Mesendoderm (in vitro differentiated cells): ENCODE measurements around the gene IMMP2L.

Experiments
- DNase-seq: peaks from one replicate; pipeline ENCODE4 v3.0.0; 2013
- H2AK5ac ChIP-seq: 2 replicates; pipeline ENCODE4 v1.6.1; 2013; ENCODE audit warnings: low read length, inconsistent platforms
- H2BK120ac ChIP-seq: 2 replicates; pipeline ENCODE4 v1.6.1; 2013; ENCODE audit warnings: low read depth, mild to moderate bottlenecking, low read length, moderate library complexity, mixed read lengths
- H2BK15ac ChIP-seq: replicated peaks from 2 replicates; pipeline ENCODE4 v1.6.1; 2013; ENCODE audit warnings: low read depth, mild to moderate bottlenecking, moderate library complexity
- H2BK5ac ChIP-seq: 2 replicates; pipeline ENCODE4 v1.6.1; 2013; ENCODE audit warnings: low read length, inconsistent platforms
- H3K18ac ChIP-seq: 2 replicates; pipeline ENCODE4 v1.6.1; 2013; ENCODE audit warnings: mild to moderate bottlenecking, low read length, mixed read lengths
- H3K23ac ChIP-seq: one replicate; pipeline ENCODE4 v1.6.1; 2013; ENCODE audit warnings: low read length
- H3K27ac ChIP-seq: 2 replicates; pipeline ENCODE4 v1.5.1; 2013; ENCODE audit warnings: low read depth, mild to moderate bottlenecking, inconsistent platforms, low read length, moderate library complexity
- H3K27me3 ChIP-seq: 2 replicates; pipeline ENCODE4 v1.6.1; 2013; ENCODE audit warnings: low read length, control low read depth, mild to moderate bottlenecking, inconsistent platforms; ENCODE audit not compliant: insufficient read depth, poor library complexity
- H3K36me3 ChIP-seq: 2 replicates; pipeline ENCODE4 v1.6.1; 2013; ENCODE audit warnings: low read length, inconsistent platforms; ENCODE audit not compliant: control insufficient read depth, insufficient read depth
- H3K4ac ChIP-seq: one replicate; pipeline ENCODE4 v1.6.1; 2013; ENCODE audit warnings: low read depth, mild to moderate bottlenecking, low read length, moderate library complexity
- H3K4me1 ChIP-seq: 2 replicates; pipeline ENCODE4 v1.6.1; 2013; ENCODE audit warnings: low read depth, low read length, inconsistent platforms; ENCODE audit not compliant: control insufficient read depth
- H3K4me2 ChIP-seq: 2 replicates; pipeline ENCODE4 v1.6.1; 2013; ENCODE audit warnings: low read length
- H3K4me3 ChIP-seq: 2 replicates; pipeline ENCODE4 v1.5.1; 2013; ENCODE audit warnings: mild to moderate bottlenecking, low read length
- H3K56ac ChIP-seq: one replicate; pipeline ENCODE4 v1.6.1; 2013; ENCODE audit warnings: low read length
- H3K79me1 ChIP-seq: 2 replicates; pipeline ENCODE4 v1.6.1; 2013; ENCODE audit warnings: low read length, inconsistent platforms
- H3K79me2 ChIP-seq: 2 replicates; pipeline ENCODE4 v1.6.1; 2013; ENCODE audit warnings: mild to moderate bottlenecking, low read length; ENCODE audit not compliant: control insufficient read depth, insufficient read depth
- H3K9ac ChIP-seq: 2 replicates; pipeline ENCODE4 v1.6.1; 2013; ENCODE audit warnings: low read length, inconsistent platforms
- H4K5ac ChIP-seq: one replicate; pipeline ENCODE4 v1.6.1; 2013; ENCODE audit warnings: low read length
- H4K8ac ChIP-seq: one replicate; pipeline ENCODE4 v1.6.1; 2013; ENCODE audit warnings: low read depth, mild to moderate bottlenecking, control low read depth, low read length, moderate library complexity
- WGBS: extraction: QIAGEN DNeasy Blood & Tissue Kit; methylation state at CpG from one replicate; pipeline ENCODE4 v1.1.7; 2013; ENCODE audit warnings: low lambda C conversion rate, missing lambda C conversion rate; ENCODE audit not compliant: insufficient coverage; ENCODE audit errors: extremely low coverage; 5-methylcytosine and 5-hydroxymethylcytosine counted together

Gene IMMP2L

DNA sequence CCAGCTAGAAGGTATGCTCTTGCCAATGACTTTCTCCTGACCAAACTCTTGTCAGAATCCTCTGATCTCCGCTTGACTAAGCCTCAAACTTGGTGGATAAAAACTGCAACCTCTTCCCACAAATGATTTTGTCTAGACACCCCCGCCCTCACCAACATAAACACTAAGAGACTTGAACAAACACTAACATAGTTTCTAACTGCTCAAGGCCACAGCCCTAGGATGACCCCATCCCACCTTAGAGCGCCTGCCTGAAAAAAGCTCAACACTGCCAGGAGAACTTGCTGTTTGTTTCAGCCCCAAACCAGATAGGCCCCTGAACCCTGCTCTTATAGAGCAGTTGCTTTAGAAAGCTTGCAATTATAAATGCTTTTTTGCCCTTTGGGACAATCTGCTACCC, 399.6 kb downstream of the IMMP2L start:
- Histone ChIP-seq H3K23ac (no peak overlapping the region), H4K5ac (no peak overlapping the region), H2AK5ac (no peak overlapping the region), H3K79me2 (no peaks in the 10 kb centered on the region), H3K56ac (no peak overlapping the region), H2BK120ac (no peak overlapping the region), H3K27me3 (no peaks in the 10 kb centered on the region), H3K27ac (no peak overlapping the region), H3K9ac (no peak overlapping the region), H4K8ac (no peak overlapping the region), H2BK5ac (no peak overlapping the region), H2BK15ac (no peak overlapping the region), H3K79me1 (no peaks in the 10 kb centered on the region), H3K4ac (no peak overlapping the region), H3K36me3 (no peaks in the 10 kb centered on the region), H3K4me1 (no peaks in the 10 kb centered on the region), H3K18ac (no peak overlapping the region), H3K4me3 (no peak overlapping the region), H3K4me2 (no peak overlapping the region)
- WGBS: no CpG with 5 or more reads among the region's 3 CpGs
- DNase-seq: no peak

- Histone ChIP-seq H3K23ac (no peak overlapping the region), H4K5ac (no peak overlapping the region), H3K4ac (no peak overlapping the region), H2AK5ac (no peak overlapping the region), H2BK120ac (no peak overlapping the region), H3K27me3 (no peaks in the 10 kb centered on the region), H3K4me3 (no peak overlapping the region), H3K36me3 (no peaks in the 10 kb centered on the region), H2BK15ac (no peak overlapping the region), H3K9ac (no peak overlapping the region), H2BK5ac (no peak overlapping the region), H3K18ac (no peak overlapping the region), H3K4me1 (no peaks in the 10 kb centered on the region), H4K8ac (no peak overlapping the region), H3K79me1 (no peaks in the 10 kb centered on the region), H3K79me2 (no peaks in the 10 kb centered on the region), H3K56ac (no peak overlapping the region), H3K4me2 (no peak overlapping the region), H3K27ac (no peak overlapping the region)
- no peak for DNase-seq
These were observed 402.0 kb downstream of the IMMP2L start for GRCh38 chr7:111160297-111160696.

DNA sequence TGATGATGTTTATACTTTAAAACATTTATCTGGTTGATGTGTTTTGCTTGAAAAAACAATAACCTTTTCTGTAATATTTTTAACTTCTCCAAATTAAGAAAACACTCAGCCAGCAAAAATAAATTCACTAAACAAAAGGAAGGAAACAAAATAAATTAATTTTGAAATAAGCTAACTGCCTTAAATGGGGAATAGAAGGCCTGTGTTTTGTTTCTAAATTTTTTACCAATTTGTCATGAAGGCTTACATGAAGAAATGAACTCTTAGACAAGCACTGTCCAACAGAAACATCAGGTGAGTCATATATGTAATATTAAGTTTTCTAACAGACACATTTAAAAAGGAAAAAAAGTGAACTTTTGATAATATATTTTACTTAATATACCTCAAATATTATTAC, 402.9 kb downstream of the IMMP2L start:
- H3K4ac ChIP-seq: no peak overlapping the region
- no peak overlapping the region for H3K9ac ChIP-seq
- no peak overlapping the region for H3K4me2 ChIP-seq
- no peaks in the 10 kb centered on the region for H3K4me1 ChIP-seq
- no peaks in the 10 kb centered on the region for H3K79me1 ChIP-seq
- no peak overlapping the region for H3K56ac ChIP-seq
- H3K27me3 ChIP-seq: no peaks in the 10 kb centered on the region
- H3K23ac ChIP-seq: no peak overlapping the region
- H2BK120ac ChIP-seq: no peak overlapping the region
- no peak overlapping the region for H2AK5ac ChIP-seq
- H4K5ac ChIP-seq: no peak overlapping the region
- H3K27ac ChIP-seq: no peak overlapping the region
- no peak for DNase-seq
- H3K36me3 ChIP-seq: no peaks in the 10 kb centered on the region
- H3K79me2 ChIP-seq: no peaks in the 10 kb centered on the region
- no peak overlapping the region for H2BK5ac ChIP-seq
- H3K4me3 ChIP-seq: no peak overlapping the region
- H2BK15ac ChIP-seq: no peak overlapping the region
- H3K18ac ChIP-seq: no peak overlapping the region
- no peak overlapping the region for H4K8ac ChIP-seq

- WGBS: no CpG with 5 or more reads among the region's 1 CpG
- Histone ChIP-seq H2BK15ac (no peak overlapping the region), H3K4me3 (no peak overlapping the region), H3K9ac (no peak overlapping the region), H3K56ac (no peak overlapping the region), H3K79me1 (no peaks in the 10 kb centered on the region), H3K36me3 (no peaks in the 10 kb centered on the region), H3K23ac (no peak overlapping the region), H3K27ac (no peak overlapping the region), H2BK120ac (no peak overlapping the region), H3K79me2 (no peaks in the 10 kb centered on the region), H3K4me1 (no peaks in the 10 kb centered on the region), H2AK5ac (no peak overlapping the region), H3K18ac (no peak overlapping the region), H4K5ac (no peak overlapping the region), H3K4ac (no peak overlapping the region), H3K27me3 (no peaks in the 10 kb centered on the region), H3K4me2 (no peak overlapping the region), H2BK5ac (no peak overlapping the region), H4K8ac (no peak overlapping the region)
- DNase-seq: no peak
These were observed 411.6 kb downstream of the IMMP2L start for GRCh38 chr7:111150709-111151108.

DNA sequence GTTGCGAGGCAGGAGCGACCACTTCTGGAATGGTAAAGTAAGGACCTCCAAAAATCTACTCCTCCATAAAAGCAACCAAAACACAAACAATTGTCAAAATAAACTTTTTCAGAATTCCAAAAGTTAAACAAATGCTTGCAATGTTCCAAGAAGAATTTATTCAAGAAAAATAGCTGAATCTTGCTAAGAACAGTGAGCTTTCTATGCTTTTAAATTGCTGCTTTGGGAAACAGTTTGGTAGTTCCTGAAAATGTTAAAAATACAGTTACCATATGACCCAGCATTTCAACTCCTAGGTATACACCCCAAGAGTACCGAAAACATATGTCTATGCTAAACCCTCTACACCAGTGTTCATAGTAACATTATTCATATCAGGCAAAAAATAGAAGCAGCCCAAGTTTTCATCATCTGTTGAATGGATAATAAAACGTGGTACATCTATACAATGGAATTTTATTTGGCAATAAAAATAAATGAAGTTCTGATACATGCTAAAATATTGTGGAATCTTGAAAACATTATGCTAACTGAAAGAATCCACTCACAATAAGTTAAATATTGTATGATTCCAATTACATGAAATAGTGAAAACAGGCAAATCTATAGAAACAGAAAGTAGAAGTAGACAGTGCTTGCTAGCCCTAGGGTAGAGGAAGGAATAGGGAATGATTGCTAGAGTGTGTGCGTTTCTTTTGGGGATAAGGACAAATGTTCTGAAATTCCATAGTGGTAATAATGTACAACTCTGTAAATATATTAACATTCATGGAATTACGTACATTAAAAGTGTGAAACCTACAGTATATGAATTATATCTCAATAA, 414.4 kb downstream of the IMMP2L start:
- no peak overlapping the region for H2BK5ac ChIP-seq
- no peaks in the 10 kb centered on the region for H3K79me2 ChIP-seq
- H3K27ac ChIP-seq: no peak overlapping the region
- H2AK5ac ChIP-seq: no peak overlapping the region
- H3K79me1 ChIP-seq: no peaks in the 10 kb centered on the region
- no peaks in the 10 kb centered on the region for H3K36me3 ChIP-seq
- no peak overlapping the region for H4K8ac ChIP-seq
- H3K4me2 ChIP-seq: no peak overlapping the region
- no peak overlapping the region for H3K18ac ChIP-seq
- no peak overlapping the region for H3K4me3 ChIP-seq
- no peak for DNase-seq
- no peaks in the 10 kb centered on the region for H3K4me1 ChIP-seq
- H2BK15ac ChIP-seq: no peak overlapping the region
- H3K56ac ChIP-seq: no peak overlapping the region
- H3K23ac ChIP-seq: no peak overlapping the region
- no peak overlapping the region for H3K9ac ChIP-seq
- no peaks in the 10 kb centered on the region for H3K27me3 ChIP-seq
- no peak overlapping the region for H3K4ac ChIP-seq
- H4K5ac ChIP-seq: no peak overlapping the region
- H2BK120ac ChIP-seq: no peak overlapping the region
- no CpG with 5 or more reads among the region's 6 CpGs for WGBS

GRCh38 chr7:111146136-111146535, 416.2 kb downstream of the IMMP2L start:
- Histone ChIP-seq H3K4me1 (no peaks in the 10 kb centered on the region), H4K8ac (no peak overlapping the region), H3K4me3 (no peak overlapping the region), H4K5ac (no peak overlapping the region), H2BK120ac (no peak overlapping the region), H3K27ac (no peak overlapping the region), H2BK5ac (no peak overlapping the region), H3K79me2 (no peaks in the 10 kb centered on the region), H3K4ac (no peak overlapping the region), H3K9ac (no peak overlapping the region), H3K79me1 (no peaks in the 10 kb centered on the region), H3K56ac (no peak overlapping the region), H3K27me3 (no peaks in the 10 kb centered on the region), H3K4me2 (no peak overlapping the region), H2AK5ac (no peak overlapping the region), H2BK15ac (no peak overlapping the region), H3K36me3 (no peaks in the 10 kb centered on the region), H3K23ac (no peak overlapping the region), H3K18ac (no peak overlapping the region)
- DNase-seq: no peak
